ENCODE results near the gene USP27X. TPM values are rescaled to one million over a fixed set of nuclear protein-coding genes. Genes with fewer than 3 reads are reported as not detected.

USP27X gene
- total and polyA plus RNA-seq, 2 experiments from 2014 or later = 0.31 to 1.2 TPM

DNA sequence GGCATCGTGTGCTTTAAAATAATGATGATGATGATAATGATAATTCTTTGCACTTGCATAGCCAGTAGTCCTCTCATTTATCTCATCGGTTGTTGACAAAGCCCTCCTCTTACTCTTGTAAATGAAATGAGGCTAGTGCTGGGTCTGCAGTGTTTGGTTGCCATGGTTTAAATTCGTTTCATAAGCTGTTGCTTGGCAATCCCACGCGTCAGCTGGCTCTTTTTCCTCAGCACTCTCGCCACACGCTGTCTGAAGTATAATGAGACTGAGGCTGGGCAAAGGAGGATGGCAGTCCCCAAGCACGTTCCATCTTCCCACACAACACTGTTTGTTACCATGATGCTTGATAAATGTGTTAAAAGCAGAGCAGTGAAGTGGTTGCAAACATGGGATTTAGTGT is 34.7 kb upstream of the USP27X start:
- Histone ChIP-seq H3K36me3 (ENCODE audit: low read depth) (no peaks in the 10 kb centered on the region), H4K20me1 (ENCODE audit: insufficient read depth) (no peaks in the 10 kb centered on the region), H3F3A (ENCODE audit: insufficient read depth) (no peaks in the 10 kb centered on the region), H3K9me2 (ENCODE audit: insufficient read depth) (no peaks in the 10 kb centered on the region), H3K9ac (no peak overlapping the region), H3K79me2 (ENCODE audit: insufficient read depth) (no peaks in the 10 kb centered on the region), H3K4me3 (no peak overlapping the region), H3K9me3 (ENCODE audit: low read depth) (no peaks in the 10 kb centered on the region), H3K27ac (no peak overlapping the region), H3K4me1 (ENCODE audit: insufficient read depth) (no peaks in the 10 kb centered on the region), H3K27me3 (replicated peaks; ENCODE audit: insufficient read depth) (no peaks in the 10 kb centered on the region), H3K4me2 (ENCODE audit: unreplicated experiment) (no peak overlapping the region), H2AFZ (no peak overlapping the region)
- WGBS, 2 experiments (ENCODE audit: low coverage in 1 of 2, low lambda C conversion rate in 2 of 2, missing lambda C conversion rate in 2 of 2) = 2 to 6% methylated on average over 8 of the region's 8 CpGs
- in situ Hi-C loops (cut with MboI) = no loop called here
- no peak for DNase-seq
- TF ChIP-seq EZH2 (IDR thresholded peaks at IDR 0.05; ENCODE audit: insufficient read depth, poor library complexity, severe bottlenecking) (no peak), EZH2phosphoT487 (IDR thresholded peaks at IDR 0.05; ENCODE audit: insufficient read depth, low read depth) (no peak)

DNA sequence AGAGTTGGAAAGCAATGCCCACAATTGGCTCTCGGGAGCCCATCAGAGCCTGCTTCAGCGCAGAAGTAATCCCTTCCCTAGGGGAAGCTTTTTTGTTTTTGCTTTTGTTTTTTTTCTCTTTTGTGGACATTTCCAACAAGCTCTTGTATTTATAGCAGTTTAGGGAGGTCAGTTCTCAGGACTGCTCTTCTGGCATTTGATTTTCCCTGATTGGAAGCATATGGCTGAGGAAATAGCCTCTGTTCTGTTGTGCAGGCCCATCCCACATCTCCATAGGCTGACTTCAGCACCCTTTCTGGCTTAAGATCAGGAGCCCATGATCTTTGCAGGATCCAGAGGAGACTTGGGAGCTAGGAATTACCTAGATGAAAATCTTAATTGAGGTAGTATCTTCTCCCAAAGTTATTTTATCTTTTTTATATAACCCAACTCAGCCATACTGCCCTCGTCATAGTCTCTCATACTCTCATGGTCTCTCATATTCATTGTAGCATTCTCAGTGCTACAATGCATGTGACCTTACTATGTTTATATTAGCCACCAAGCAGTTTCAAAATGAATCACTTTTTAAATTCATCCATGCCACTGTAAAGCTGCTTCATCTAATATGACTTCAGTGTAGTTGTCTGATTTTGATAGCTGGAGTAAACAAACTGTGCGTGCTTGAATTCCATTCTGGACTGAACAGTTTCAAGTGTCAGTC is 33.4 kb upstream of the USP27X start:
- DNase-seq = no peak
- H3K4me1 ChIP-seq (ENCODE audit: insufficient read depth) = no peaks in the 10 kb centered on the region
- no peak overlapping the region for H3K27ac ChIP-seq
- TF ChIP-seq EZH2 (IDR thresholded peaks at IDR 0.05; ENCODE audit: insufficient read depth, poor library complexity, severe bottlenecking) = no peak
- TF ChIP-seq EZH2phosphoT487 (IDR thresholded peaks at IDR 0.05; ENCODE audit: insufficient read depth, low read depth) = no peak
- H3K79me2 ChIP-seq (ENCODE audit: insufficient read depth) = no peaks in the 10 kb centered on the region
- no peaks in the 10 kb centered on the region for H4K20me1 ChIP-seq (ENCODE audit: insufficient read depth)
- H3F3A ChIP-seq (ENCODE audit: insufficient read depth) = no peaks in the 10 kb centered on the region
- WGBS, 2 experiments (ENCODE audit: low coverage in 1 of 2, low lambda C conversion rate in 2 of 2, missing lambda C conversion rate in 2 of 2) = 70 to 77% methylated on average over 4 of the region's 4 CpGs
- H3K27me3 ChIP-seq (replicated peaks; ENCODE audit: insufficient read depth) = no peaks in the 10 kb centered on the region
- no peak overlapping the region for H3K9ac ChIP-seq
- H3K9me3 ChIP-seq (ENCODE audit: low read depth) = no peaks in the 10 kb centered on the region
- no peaks in the 10 kb centered on the region for H3K9me2 ChIP-seq (ENCODE audit: insufficient read depth)
- in situ Hi-C loops (cut with MboI) = no loop called here
- H3K36me3 ChIP-seq (ENCODE audit: low read depth) = no peaks in the 10 kb centered on the region
- H2AFZ ChIP-seq = no peak overlapping the region
- H3K4me2 ChIP-seq (ENCODE audit: unreplicated experiment) = no peak overlapping the region
- H3K4me3 ChIP-seq = no peak overlapping the region

DNA sequence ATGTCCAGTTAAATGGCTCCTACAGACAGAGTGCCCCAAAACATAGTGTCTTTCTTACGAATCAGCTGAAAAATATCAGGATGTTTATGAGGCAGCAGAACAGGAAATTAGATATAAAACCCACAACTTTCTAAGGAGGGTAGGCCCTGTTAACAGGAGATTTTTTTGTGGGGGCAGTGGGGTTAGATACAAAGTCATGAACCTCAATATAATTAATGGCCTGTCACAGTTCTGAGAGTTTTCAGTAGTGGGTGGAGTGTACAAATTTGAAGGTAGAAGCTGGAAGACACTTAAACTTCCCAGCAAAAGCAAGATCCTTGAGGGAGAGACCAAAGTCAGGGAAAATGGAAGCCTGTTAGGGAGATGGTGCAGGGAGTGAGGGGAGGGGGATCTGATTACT is 32.8 kb upstream of the USP27X start:
- H3K4me2 ChIP-seq (ENCODE audit: unreplicated experiment) = no peak overlapping the region
- WGBS, 2 experiments (ENCODE audit: low coverage in 1 of 2, low lambda C conversion rate in 2 of 2, missing lambda C conversion rate in 2 of 2) = 42 to 55% methylated on average over 1 of the region's 1 CpG
- no peak for TF ChIP-seq EZH2phosphoT487 (IDR thresholded peaks at IDR 0.05; ENCODE audit: insufficient read depth, low read depth)
- TF ChIP-seq EZH2 (IDR thresholded peaks at IDR 0.05; ENCODE audit: insufficient read depth, poor library complexity, severe bottlenecking) = no peak
- no peak overlapping the region for H3K4me3 ChIP-seq
- DNase-seq = no peak
- H3K9me2 ChIP-seq (ENCODE audit: insufficient read depth) = no peaks in the 10 kb centered on the region
- no peaks in the 10 kb centered on the region for H3K9me3 ChIP-seq (ENCODE audit: low read depth)
- no peaks in the 10 kb centered on the region for H3F3A ChIP-seq (ENCODE audit: insufficient read depth)
- H3K27ac ChIP-seq = no peak overlapping the region
- in situ Hi-C loops (cut with MboI) = no loop called here
- H4K20me1 ChIP-seq (ENCODE audit: insufficient read depth) = no peaks in the 10 kb centered on the region
- no peaks in the 10 kb centered on the region for H3K79me2 ChIP-seq (ENCODE audit: insufficient read depth)
- no peaks in the 10 kb centered on the region for H3K36me3 ChIP-seq (ENCODE audit: low read depth)
- no peak overlapping the region for H3K9ac ChIP-seq
- no peaks in the 10 kb centered on the region for H3K27me3 ChIP-seq (replicated peaks; ENCODE audit: insufficient read depth)
- no peak overlapping the region for H2AFZ ChIP-seq
- no peaks in the 10 kb centered on the region for H3K4me1 ChIP-seq (ENCODE audit: insufficient read depth)

DNA sequence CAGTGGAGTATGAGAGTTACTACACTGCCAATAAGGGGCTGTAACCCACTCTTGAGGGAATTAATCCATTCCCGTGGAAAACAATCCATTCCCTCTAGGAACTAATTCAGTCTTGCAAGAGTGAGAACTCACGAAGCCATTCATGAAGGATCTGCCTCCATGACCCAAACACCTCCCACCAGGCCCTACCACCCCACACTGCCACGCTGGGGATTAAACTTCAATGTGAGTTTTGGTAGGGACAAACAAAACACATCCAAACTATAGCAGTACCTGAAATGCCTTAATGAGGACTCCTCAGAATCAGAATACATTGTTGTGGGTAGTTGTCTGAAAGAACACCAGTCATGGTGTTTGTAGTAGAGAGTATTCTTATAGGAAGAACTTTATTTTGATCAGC is 31.0 kb upstream of the USP27X start:
- Histone ChIP-seq H3K36me3 (ENCODE audit: low read depth) (no peaks in the 10 kb centered on the region), H3K27me3 (replicated peaks; ENCODE audit: insufficient read depth) (no peaks in the 10 kb centered on the region), H3K4me1 (ENCODE audit: insufficient read depth) (no peaks in the 10 kb centered on the region), H3F3A (ENCODE audit: insufficient read depth) (no peaks in the 10 kb centered on the region), H3K4me3 (no peak overlapping the region), H3K27ac (no peak overlapping the region), H2AFZ (no peak overlapping the region), H4K20me1 (ENCODE audit: insufficient read depth) (no peaks in the 10 kb centered on the region), H3K9me3 (ENCODE audit: low read depth) (no peaks in the 10 kb centered on the region), H3K9me2 (ENCODE audit: insufficient read depth) (no peaks in the 10 kb centered on the region), H3K9ac (no peak overlapping the region), H3K4me2 (ENCODE audit: unreplicated experiment) (no peak overlapping the region), H3K79me2 (ENCODE audit: insufficient read depth) (no peaks in the 10 kb centered on the region)
- in situ Hi-C loops (cut with MboI) = no loop called here
- 10 to 15% methylated on average over 3 of the region's 3 CpGs for WGBS, 2 experiments (ENCODE audit: low coverage in 1 of 2, low lambda C conversion rate in 2 of 2, missing lambda C conversion rate in 2 of 2)
- TF ChIP-seq EZH2phosphoT487 (IDR thresholded peaks at IDR 0.05; ENCODE audit: insufficient read depth, low read depth) (no peak), EZH2 (IDR thresholded peaks at IDR 0.05; ENCODE audit: insufficient read depth, poor library complexity, severe bottlenecking) (no peak)
- DNase-seq = no peak
